ENCODE measurements around the gene TSN.

The TSN gene

DNA sequence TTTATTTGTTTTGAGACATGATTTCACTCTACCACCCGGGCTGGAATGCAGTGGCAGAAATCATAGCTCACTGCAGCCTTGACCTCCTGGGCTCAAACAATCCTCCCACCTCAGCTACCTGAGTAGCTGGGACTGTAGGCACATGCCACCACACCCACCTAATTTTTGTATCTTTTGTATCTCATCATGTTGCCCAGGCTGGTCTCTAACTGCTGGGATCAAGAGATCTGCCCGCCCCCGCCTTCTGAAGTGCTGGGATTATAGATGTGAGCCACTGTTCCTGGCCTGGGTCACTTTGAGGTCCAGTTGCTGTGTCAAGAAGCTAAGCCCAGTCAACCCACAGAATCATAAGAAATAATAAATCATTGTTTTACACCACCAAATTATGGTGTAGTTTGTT, 38.4 kb downstream of the TSN start (continued):
- TF ChIP-seq EGR2 (tag by site-specific recombination; IDR thresholded peaks at IDR 0.05; ENCODE audit: low read depth): peak; percentile 70

DNA sequence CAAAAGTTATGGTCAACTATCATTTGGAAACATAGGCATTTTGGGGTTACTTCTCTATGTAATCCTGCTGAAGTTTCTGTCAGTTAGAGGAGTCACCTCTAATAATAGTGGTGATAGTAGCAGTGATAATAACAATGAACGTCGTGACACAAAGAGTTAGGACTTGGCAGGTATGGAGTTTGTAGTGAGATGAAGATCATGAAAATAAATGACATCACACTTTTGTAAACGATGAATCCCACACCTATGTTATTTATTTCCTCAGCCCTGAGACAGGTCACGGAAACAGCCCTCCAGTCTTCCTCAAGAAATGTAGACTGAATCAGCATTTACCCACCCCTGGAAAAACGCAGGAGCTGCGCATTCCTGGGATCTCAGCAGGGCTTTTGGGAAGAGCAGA, 38.8 kb downstream of the TSN start:
- ChIA-PET POLR2A (no interaction called here), CTCF (interaction anchor here (0.7 kb wide), 1 partner anchor 16 kb away, joined by 4 read pairs; no protein-coding TSS in a partner anchor)
- TF ChIP-seq, protein P1, sequence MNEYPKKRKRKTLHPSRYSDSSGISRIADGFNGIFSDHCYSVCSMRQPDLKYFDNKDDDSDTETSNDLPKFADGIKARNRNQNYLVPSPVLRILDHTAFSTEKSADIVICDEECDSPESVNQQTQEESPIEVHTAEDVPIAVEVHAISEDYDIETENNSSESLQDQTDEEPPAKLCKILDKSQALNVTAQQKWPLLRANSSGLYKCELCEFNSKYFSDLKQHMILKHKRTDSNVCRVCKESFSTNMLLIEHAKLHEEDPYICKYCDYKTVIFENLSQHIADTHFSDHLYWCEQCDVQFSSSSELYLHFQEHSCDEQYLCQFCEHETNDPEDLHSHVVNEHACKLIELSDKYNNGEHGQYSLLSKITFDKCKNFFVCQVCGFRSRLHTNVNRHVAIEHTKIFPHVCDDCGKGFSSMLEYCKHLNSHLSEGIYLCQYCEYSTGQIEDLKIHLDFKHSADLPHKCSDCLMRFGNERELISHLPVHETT (tag by site-specific recombination; IDR thresholded peaks at IDR 0.05): no peak
- TF ChIP-seq, protein P2, sequence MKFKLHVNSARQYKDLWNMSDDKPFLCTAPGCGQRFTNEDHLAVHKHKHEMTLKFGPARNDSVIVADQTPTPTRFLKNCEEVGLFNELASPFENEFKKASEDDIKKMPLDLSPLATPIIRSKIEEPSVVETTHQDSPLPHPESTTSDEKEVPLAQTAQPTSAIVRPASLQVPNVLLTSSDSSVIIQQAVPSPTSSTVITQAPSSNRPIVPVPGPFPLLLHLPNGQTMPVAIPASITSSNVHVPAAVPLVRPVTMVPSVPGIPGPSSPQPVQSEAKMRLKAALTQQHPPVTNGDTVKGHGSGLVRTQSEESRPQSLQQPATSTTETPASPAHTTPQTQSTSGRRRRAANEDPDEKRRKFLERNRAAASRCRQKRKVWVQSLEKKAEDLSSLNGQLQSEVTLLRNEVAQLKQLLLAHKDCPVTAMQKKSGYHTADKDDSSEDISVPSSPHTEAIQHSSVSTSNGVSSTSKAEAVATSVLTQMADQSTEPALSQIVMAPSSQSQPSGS (tag by site-specific recombination; IDR thresholded peaks at IDR 0.05; ENCODE audit: low read depth): peak; percentile 62; the same call in 1 of the 2 replicates

DNA sequence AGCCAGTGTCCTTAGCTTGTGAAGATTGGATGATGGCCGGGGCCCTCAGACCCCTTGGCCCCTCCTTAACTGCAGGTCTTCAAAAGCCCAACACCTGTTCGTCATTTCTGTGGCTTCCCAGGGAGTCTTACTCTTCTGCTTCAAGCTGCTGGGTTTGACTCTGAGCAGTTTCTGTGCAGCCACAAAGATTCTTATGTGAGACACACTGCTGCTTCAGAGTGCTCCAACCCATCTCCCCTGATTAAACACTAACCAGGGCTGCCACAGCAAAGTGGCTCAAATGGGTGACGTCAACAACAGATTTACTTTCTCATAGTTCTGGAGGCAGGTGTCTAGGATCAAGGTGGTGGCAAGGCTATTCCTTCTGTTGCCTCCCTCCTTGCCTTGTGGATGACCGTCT, 40.8 kb downstream of the TSN start:
- CTCF ChIA-PET: no interaction called here
- H3K27ac ChIP-seq (ENCODE audit: extremely low read depth, low read depth, low read length): no peak overlapping the region
- peaks cover 5% of the 10 kb centered on the region; the same call in 1 of the 2 replicates for H3K4me1 ChIP-seq (ENCODE audit: control insufficient read depth, insufficient read depth, low read length)
- no peak overlapping the region for H3K4me3 ChIP-seq (ENCODE audit: low read depth, low read length)
- no peaks in the 10 kb centered on the region for H3K9me3 ChIP-seq (ENCODE audit: control insufficient read depth, insufficient read depth, low read depth, low read length)
- no peaks in the 10 kb centered on the region for H3K36me3 ChIP-seq (ENCODE audit: control insufficient read depth in 2 of 2, insufficient read depth in 1 of 2, low read length in 2 of 2)
- POLR2A ChIA-PET: no interaction called here
- TF ChIP-seq, protein P3, sequence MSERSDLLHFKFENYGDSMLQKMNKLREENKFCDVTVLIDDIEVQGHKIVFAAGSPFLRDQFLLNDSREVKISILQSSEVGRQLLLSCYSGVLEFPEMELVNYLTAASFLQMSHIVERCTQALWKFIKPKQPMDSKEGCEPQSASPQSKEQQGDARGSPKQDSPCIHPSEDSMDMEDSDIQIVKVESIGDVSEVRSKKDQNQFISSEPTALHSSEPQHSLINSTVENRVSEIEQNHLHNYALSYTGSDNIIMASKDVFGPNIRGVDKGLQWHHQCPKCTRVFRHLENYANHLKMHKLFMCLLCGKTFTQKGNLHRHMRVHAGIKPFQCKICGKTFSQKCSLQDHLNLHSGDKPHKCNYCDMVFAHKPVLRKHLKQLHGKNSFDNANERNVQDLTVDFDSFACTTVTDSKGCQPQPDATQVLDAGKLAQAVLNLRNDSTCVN (tag by site-specific recombination; optimal IDR thresholded peaks at IDR 0.05): no peak
- TF ChIP-seq, protein P4, sequence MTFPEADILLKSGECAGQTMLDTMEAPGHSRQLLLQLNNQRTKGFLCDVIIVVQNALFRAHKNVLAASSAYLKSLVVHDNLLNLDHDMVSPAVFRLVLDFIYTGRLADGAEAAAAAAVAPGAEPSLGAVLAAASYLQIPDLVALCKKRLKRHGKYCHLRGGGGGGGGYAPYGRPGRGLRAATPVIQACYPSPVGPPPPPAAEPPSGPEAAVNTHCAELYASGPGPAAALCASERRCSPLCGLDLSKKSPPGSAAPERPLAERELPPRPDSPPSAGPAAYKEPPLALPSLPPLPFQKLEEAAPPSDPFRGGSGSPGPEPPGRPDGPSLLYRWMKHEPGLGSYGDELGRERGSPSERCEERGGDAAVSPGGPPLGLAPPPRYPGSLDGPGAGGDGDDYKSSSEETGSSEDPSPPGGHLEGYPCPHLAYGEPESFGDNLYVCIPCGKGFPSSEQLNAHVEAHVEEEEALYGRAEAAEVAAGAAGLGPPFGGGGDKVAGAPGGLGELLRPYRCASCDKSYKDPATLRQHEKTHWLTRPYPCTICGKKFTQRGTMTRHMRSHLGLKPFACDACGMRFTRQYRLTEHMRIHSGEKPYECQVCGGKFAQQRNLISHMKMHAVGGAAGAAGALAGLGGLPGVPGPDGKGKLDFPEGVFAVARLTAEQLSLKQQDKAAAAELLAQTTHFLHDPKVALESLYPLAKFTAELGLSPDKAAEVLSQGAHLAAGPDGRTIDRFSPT (tag by site-specific recombination; IDR thresholded peaks at IDR 0.05): no peak
- no peak for TF ChIP-seq ZNF311 (tag by site-specific recombination; IDR thresholded peaks at IDR 0.05; ENCODE audit: borderline replicate concordance)
- TF ChIP-seq, protein P5, sequence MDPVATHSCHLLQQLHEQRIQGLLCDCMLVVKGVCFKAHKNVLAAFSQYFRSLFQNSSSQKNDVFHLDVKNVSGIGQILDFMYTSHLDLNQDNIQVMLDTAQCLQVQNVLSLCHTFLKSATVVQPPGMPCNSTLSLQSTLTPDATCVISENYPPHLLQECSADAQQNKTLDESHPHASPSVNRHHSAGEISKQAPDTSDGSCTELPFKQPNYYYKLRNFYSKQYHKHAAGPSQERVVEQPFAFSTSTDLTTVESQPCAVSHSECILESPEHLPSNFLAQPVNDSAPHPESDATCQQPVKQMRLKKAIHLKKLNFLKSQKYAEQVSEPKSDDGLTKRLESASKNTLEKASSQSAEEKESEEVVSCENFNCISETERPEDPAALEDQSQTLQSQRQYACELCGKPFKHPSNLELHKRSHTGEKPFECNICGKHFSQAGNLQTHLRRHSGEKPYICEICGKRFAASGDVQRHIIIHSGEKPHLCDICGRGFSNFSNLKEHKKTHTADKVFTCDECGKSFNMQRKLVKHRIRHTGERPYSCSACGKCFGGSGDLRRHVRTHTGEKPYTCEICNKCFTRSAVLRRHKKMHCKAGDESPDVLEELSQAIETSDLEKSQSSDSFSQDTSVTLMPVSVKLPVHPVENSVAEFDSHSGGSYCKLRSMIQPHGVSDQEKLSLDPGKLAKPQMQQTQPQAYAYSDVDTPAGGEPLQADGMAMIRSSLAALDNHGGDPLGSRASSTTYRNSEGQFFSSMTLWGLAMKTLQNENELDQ (tag by site-specific recombination; IDR thresholded peaks at IDR 0.05; ENCODE audit: low read depth): no peak
- no peak for TF ChIP-seq ZNF785 (tag by site-specific recombination; IDR thresholded peaks at IDR 0.05)
- TF ChIP-seq ZFHX2 (tag by site-specific recombination; conservative IDR thresholded peaks at IDR 0.05): no peak
- TF ChIP-seq ZNF585B (tag by site-specific recombination; IDR thresholded peaks at IDR 0.05): no peak
- no peak for TF ChIP-seq TRIM28 (IDR thresholded peaks at IDR 0.05; ENCODE audit: borderline replicate concordance, low read length)
- TF ChIP-seq ZNF571 (tag by site-specific recombination; IDR thresholded peaks at IDR 0.05): no peak
- TF ChIP-seq, protein P6, sequence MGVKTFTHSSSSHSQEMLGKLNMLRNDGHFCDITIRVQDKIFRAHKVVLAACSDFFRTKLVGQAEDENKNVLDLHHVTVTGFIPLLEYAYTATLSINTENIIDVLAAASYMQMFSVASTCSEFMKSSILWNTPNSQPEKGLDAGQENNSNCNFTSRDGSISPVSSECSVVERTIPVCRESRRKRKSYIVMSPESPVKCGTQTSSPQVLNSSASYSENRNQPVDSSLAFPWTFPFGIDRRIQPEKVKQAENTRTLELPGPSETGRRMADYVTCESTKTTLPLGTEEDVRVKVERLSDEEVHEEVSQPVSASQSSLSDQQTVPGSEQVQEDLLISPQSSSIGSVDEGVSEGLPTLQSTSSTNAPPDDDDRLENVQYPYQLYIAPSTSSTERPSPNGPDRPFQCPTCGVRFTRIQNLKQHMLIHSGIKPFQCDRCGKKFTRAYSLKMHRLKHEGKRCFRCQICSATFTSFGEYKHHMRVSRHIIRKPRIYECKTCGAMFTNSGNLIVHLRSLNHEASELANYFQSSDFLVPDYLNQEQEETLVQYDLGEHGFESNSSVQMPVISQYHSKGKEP (tag by site-specific recombination; IDR thresholded peaks at IDR 0.05): no peak
- TF ChIP-seq, protein P7, sequence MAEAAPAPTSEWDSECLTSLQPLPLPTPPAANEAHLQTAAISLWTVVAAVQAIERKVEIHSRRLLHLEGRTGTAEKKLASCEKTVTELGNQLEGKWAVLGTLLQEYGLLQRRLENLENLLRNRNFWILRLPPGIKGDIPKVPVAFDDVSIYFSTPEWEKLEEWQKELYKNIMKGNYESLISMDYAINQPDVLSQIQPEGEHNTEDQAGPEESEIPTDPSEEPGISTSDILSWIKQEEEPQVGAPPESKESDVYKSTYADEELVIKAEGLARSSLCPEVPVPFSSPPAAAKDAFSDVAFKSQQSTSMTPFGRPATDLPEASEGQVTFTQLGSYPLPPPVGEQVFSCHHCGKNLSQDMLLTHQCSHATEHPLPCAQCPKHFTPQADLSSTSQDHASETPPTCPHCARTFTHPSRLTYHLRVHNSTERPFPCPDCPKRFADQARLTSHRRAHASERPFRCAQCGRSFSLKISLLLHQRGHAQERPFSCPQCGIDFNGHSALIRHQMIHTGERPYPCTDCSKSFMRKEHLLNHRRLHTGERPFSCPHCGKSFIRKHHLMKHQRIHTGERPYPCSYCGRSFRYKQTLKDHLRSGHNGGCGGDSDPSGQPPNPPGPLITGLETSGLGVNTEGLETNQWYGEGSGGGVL (tag by site-specific recombination; IDR thresholded peaks at IDR 0.05): no peak
- TF ChIP-seq REPIN1 (tag by site-specific recombination; IDR thresholded peaks at IDR 0.05; ENCODE audit: low read depth): no peak
- no peak for TF ChIP-seq ZNF16 (tag by site-specific recombination; IDR thresholded peaks at IDR 0.05; ENCODE audit: low read depth)
- TF ChIP-seq SETDB1 (IDR thresholded peaks at IDR 0.05; ENCODE audit: insufficient read length, low read length): no peak
- TF ChIP-seq, protein P8, sequence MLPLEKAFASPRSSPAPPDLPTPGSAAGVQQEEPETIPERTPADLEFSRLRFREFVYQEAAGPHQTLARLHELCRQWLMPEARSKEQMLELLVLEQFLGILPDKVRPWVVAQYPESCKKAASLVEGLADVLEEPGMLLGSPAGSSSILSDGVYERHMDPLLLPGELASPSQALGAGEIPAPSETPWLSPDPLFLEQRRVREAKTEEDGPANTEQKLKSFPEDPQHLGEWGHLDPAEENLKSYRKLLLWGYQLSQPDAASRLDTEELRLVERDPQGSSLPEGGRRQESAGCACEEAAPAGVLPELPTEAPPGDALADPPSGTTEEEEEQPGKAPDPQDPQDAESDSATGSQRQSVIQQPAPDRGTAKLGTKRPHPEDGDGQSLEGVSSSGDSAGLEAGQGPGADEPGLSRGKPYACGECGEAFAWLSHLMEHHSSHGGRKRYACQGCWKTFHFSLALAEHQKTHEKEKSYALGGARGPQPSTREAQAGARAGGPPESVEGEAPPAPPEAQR (tag by site-specific recombination; IDR thresholded peaks at IDR 0.05): no peak

More for the DNA sequence above, 38.8 kb downstream of the TSN start:
- Histone ChIP-seq H3K4me1 (ENCODE audit: control insufficient read depth, insufficient read depth, low read length) (peaks cover 5% of the 10 kb centered on the region; the same call in 1 of the 2 replicates), H3K27ac (ENCODE audit: extremely low read depth, low read depth, low read length) (no peak overlapping the region), H3K4me3 (ENCODE audit: low read depth, low read length) (no peak overlapping the region), H3K36me3 (ENCODE audit: control insufficient read depth in 2 of 2, insufficient read depth in 1 of 2, low read length in 2 of 2) (no peaks in the 10 kb centered on the region), H3K9me3 (ENCODE audit: control insufficient read depth, insufficient read depth, low read depth, low read length) (no peaks in the 10 kb centered on the region)

Measured in HEK293 (cell line).